ENCODE measurements around the gene FAM32A.

FAM32A gene

GRCh38 chr19:16203256-16204004 is 18.2 kb downstream of the FAM32A start:
- peak; percentile 48 for DNase-seq

GRCh38 chr19:16204005-16204294 is 18.7 kb downstream of the FAM32A start:
- DNase-seq = no peak

- peak; percentile 42 for DNase-seq
Observed at GRCh38 chr19:16205205-16206045, 20.2 kb downstream of the FAM32A start.

- peak; percentile 57 for DNase-seq
Observed at GRCh38 chr19:16206046-16206605, 20.9 kb downstream of the FAM32A start.

- DNase-seq = peak; percentile 45
Observed at GRCh38 chr19:16206637-16207036, 21.4 kb downstream of the FAM32A start.

GRCh38 chr19:16207063-16207462 is 21.9 kb downstream of the FAM32A start:
- DNase-seq = peak; percentile 57

GRCh38 chr19:16207490-16208025 is 22.3 kb downstream of the FAM32A start:
- peak; percentile 58 for DNase-seq

GRCh38 chr19:16208064-16208759 is 23.0 kb downstream of the FAM32A start:
- DNase-seq = peak; percentile 63

GRCh38 chr19:16208847-16209665 is 23.8 kb downstream of the FAM32A start:
- DNase-seq = peak; percentile 58

- no peak for DNase-seq
Observed at GRCh38 chr19:16210168-16210567, 25.0 kb downstream of the FAM32A start.

GRCh38 chr19:16213076-16213475 is 27.9 kb downstream of the FAM32A start:
- no peak for DNase-seq

GRCh38 chr19:16216744-16217670 is 31.8 kb downstream of the FAM32A start:
- DNase-seq = peak; percentile 63

- peak; percentile 54 for DNase-seq
Observed at GRCh38 chr19:16217716-16218451, 32.7 kb downstream of the FAM32A start.

GRCh38 chr19:16218851-16219250 is 33.6 kb downstream of the FAM32A start:
- DNase-seq = no peak

GRCh38 chr19:16222806-16223205 is 37.6 kb downstream of the FAM32A start:
- no peak for DNase-seq

GRCh38 chr19:16223746-16224145 is 38.5 kb downstream of the FAM32A start:
- DNase-seq = no peak

GRCh38 chr19:16224293-16225045 is 39.3 kb downstream of the FAM32A start:
- no peak for DNase-seq

GRCh38 chr19:16225279-16226183 is 40.3 kb downstream of the FAM32A start:
- DNase-seq = no peak

Measured in activated effector memory CD4-positive, alpha-beta T cell treated with anti-CD3 and anti-CD28 coated beads, Interleukin-2, amount 50 U/mL, for 16 hours (primary cell).